Measurements from ENCODE around the gene ATRN.

ATRN gene

DNA sequence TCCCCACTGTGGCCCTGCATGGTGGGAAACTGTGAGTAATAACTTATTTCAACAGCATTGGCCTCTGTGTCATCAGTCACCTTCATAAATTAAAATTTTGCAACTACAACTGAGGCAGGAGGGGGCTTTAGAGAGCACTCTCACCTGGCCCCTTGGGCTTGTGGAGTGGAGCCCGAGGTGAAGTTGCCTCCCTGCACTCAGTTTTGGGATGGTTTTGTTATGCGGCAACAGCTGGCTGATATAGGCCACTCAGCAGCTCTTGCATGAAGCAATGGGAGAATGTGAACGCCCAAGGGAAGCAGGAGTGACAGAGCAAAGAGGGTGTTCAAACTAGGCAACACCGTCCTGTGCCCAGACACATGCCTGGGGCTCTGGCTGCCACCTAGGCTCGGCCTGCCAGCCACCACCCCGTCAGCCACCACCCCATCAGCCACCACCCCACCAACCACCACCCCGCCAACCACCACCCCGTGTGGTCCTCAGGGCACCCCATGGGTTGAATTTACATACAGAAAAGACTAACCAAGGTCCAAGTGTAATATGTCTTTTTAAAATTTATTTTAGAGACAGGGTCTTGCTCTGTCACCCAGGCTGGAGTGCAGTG lies 196.7 kb downstream of the ATRN start:
- H4K12ac ChIP-seq (ENCODE audit: low read depth, low read length) = no peak overlapping the region
- no peak overlapping the region for H3K18ac ChIP-seq (ENCODE audit: low read length)
- H2AFZ ChIP-seq (ENCODE audit: insufficient read depth, low read length, poor library complexity) = no peak overlapping the region
- H3K23ac ChIP-seq (ENCODE audit: low read length) = no peak overlapping the region
- no peaks in the 10 kb centered on the region for H3K79me2 ChIP-seq (ENCODE audit: control insufficient read depth, insufficient read depth, low read length, poor library complexity)
- no peak overlapping the region for H3K27ac ChIP-seq (ENCODE audit: low read depth, low read length)
- DNase-seq = peak in 1 of 2 donors; percentile 17
- no peak overlapping the region for H3K9ac ChIP-seq (ENCODE audit: low read length)
- H2BK120ac ChIP-seq (ENCODE audit: insufficient read depth, low read length, poor library complexity) = no peak overlapping the region
- no peaks in the 10 kb centered on the region for H3K79me1 ChIP-seq (ENCODE audit: low read length)
- H4K8ac ChIP-seq (ENCODE audit: low read depth, low read length) = no peak overlapping the region
- no peak overlapping the region for H2BK5ac ChIP-seq (ENCODE audit: low read depth, low read length, poor library complexity)
- H2BK12ac ChIP-seq (ENCODE audit: low read length) = no peak overlapping the region
- H3K36me3 ChIP-seq (ENCODE audit: control insufficient read depth in 1 of 2, insufficient read depth in 2 of 2, low read length in 2 of 2) = peaks cover 0 to 2% of the 10 kb centered on the region in 2 experiments
- H3K14ac ChIP-seq (ENCODE audit: low read length) = no peak overlapping the region
- peaks cover 9% of the 10 kb centered on the region for H3K27me3 ChIP-seq (ENCODE audit: insufficient read depth, low read length)
- no peak overlapping the region for H3K4me2 ChIP-seq (ENCODE audit: low read length)
- no peaks in the 10 kb centered on the region for H3K4me1 ChIP-seq (ENCODE audit: control insufficient read depth in 1 of 2, insufficient read depth in 2 of 2, low read length in 2 of 2)
- no peak overlapping the region for H2AK5ac ChIP-seq (ENCODE audit: low read length)
- no peak overlapping the region for H3K4ac ChIP-seq (ENCODE audit: low read depth, low read length)
- H3K9me3 ChIP-seq (ENCODE audit: insufficient read depth, low read depth, low read length) = peaks cover 2% of the 10 kb centered on the region
- no peak overlapping the region for H3K4me3 ChIP-seq (ENCODE audit: low read depth, low read length)
- WGBS (ENCODE audit: extremely low coverage, insufficient coverage, insufficient read length) = no CpG with 5 or more reads among the region's 8 CpGs
- no peak overlapping the region for H4K91ac ChIP-seq (ENCODE audit: low read depth, low read length)

DNA sequence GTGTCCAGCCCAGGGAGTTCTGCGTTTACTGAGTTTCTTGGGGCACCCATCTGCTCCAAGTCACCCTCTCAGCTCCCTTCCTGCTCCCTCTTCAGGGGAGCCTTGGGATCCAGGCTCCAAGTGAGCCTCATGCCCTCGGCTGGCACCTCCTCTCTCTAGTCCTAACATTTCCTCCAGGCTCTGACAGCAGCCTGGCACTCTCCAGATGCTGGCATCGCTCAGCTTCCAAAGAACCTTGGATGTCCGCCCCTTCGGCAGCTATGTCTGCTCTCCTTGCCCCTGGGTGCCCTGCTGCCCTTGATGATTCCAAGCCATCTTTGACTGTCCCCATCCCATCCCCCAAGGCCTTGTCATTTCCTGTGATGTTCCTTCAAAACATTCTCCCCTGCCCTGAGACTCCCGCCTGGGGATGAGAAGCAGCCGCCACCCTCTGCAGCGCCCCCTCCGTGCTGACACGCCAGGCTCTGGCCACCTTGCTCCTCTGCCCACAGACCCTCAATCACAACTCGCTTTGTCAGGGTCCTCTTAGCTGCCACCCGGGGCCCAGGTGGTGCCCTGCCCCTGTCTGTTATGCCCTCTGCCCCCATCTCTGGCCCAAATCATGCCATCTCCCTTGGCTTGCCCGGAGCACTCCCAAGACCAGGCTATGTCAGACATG lies 199.0 kb downstream of the ATRN start:
- WGBS (ENCODE audit: extremely low coverage, insufficient coverage, insufficient read length) = no CpG with 5 or more reads among the region's 13 CpGs
- Histone ChIP-seq H3K79me2 (ENCODE audit: control insufficient read depth, insufficient read depth, low read length, poor library complexity) (no peaks in the 10 kb centered on the region), H2BK120ac (ENCODE audit: insufficient read depth, low read length, poor library complexity) (no peak overlapping the region), H3K27ac (ENCODE audit: low read depth, low read length) (no peak overlapping the region), H3K4ac (ENCODE audit: low read depth, low read length) (no peak overlapping the region), H3K4me2 (ENCODE audit: low read length) (no peak overlapping the region), H4K91ac (ENCODE audit: low read depth, low read length) (no peak overlapping the region), H3K4me1 (ENCODE audit: control insufficient read depth in 1 of 2, insufficient read depth in 2 of 2, low read length in 2 of 2) (no peaks in the 10 kb centered on the region), H2BK12ac (ENCODE audit: low read length) (no peak overlapping the region), H2AK5ac (ENCODE audit: low read length) (no peak overlapping the region), H3K9ac (ENCODE audit: low read length) (no peak overlapping the region), H3K27me3 (ENCODE audit: insufficient read depth, low read length) (peaks cover 14% of the 10 kb centered on the region), H4K8ac (ENCODE audit: low read depth, low read length) (no peak overlapping the region), H3K36me3 (ENCODE audit: control insufficient read depth in 1 of 2, insufficient read depth in 2 of 2, low read length in 2 of 2) (peaks cover 4 to 5% of the 10 kb centered on the region in 2 experiments), H3K18ac (ENCODE audit: low read length) (no peak overlapping the region), H3K4me3 (ENCODE audit: low read depth, low read length) (no peak overlapping the region), H2BK5ac (ENCODE audit: low read depth, low read length, poor library complexity) (no peak overlapping the region), H3K9me3 (ENCODE audit: insufficient read depth, low read depth, low read length) (peaks cover 2% of the 10 kb centered on the region), H3K79me1 (ENCODE audit: low read length) (no peaks in the 10 kb centered on the region), H3K14ac (ENCODE audit: low read length) (no peak overlapping the region), H4K12ac (ENCODE audit: low read depth, low read length) (no peak overlapping the region), H2AFZ (ENCODE audit: insufficient read depth, low read length, poor library complexity) (no peak overlapping the region), H3K23ac (ENCODE audit: low read length) (no peak overlapping the region)
- DNase-seq = no peak

DNA sequence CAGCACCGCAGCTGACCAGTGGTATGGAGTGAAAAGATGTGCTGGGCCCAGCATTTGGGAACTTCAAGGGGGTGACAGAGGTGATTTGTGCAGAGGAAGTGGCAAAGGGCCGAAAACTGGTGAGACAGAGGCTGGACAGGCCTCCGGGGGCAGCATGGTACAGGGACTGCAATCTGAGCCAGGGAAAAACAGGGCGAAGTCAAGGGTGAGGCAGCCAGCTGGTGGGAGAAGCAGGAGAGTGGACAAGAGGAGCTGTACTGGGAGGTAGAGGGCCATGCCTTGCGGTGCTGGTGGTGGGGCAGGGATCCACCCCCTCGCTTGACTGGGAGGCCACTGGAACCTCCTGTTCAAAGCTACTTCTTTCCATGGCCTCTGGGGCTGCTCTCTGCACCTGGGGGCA lies 199.7 kb downstream of the ATRN start:
- Histone ChIP-seq H3K27ac (ENCODE audit: low read depth, low read length) (no peak overlapping the region), H3K4me2 (ENCODE audit: low read length) (no peak overlapping the region), H3K36me3 (ENCODE audit: control insufficient read depth in 1 of 2, insufficient read depth in 2 of 2, low read length in 2 of 2) (peaks cover 4 to 5% of the 10 kb centered on the region in 2 experiments), H3K4ac (ENCODE audit: low read depth, low read length) (no peak overlapping the region), H2AK5ac (ENCODE audit: low read length) (no peak overlapping the region), H3K18ac (ENCODE audit: low read length) (no peak overlapping the region), H3K9me3 (ENCODE audit: insufficient read depth, low read depth, low read length) (peaks cover 2% of the 10 kb centered on the region), H3K23ac (ENCODE audit: low read length) (no peak overlapping the region), H3K9ac (ENCODE audit: low read length) (no peak overlapping the region), H4K12ac (ENCODE audit: low read depth, low read length) (no peak overlapping the region), H4K91ac (ENCODE audit: low read depth, low read length) (no peak overlapping the region), H2BK120ac (ENCODE audit: insufficient read depth, low read length, poor library complexity) (no peak overlapping the region), H3K79me1 (ENCODE audit: low read length) (no peaks in the 10 kb centered on the region), H2BK12ac (ENCODE audit: low read length) (no peak overlapping the region), H2BK5ac (ENCODE audit: low read depth, low read length, poor library complexity) (no peak overlapping the region), H3K79me2 (ENCODE audit: control insufficient read depth, insufficient read depth, low read length, poor library complexity) (no peaks in the 10 kb centered on the region), H3K14ac (ENCODE audit: low read length) (no peak overlapping the region), H3K27me3 (ENCODE audit: insufficient read depth, low read length) (peaks cover 14% of the 10 kb centered on the region), H4K8ac (ENCODE audit: low read depth, low read length) (no peak overlapping the region), H2AFZ (ENCODE audit: insufficient read depth, low read length, poor library complexity) (no peak overlapping the region), H3K4me1 (ENCODE audit: control insufficient read depth in 1 of 2, insufficient read depth in 2 of 2, low read length in 2 of 2) (no peaks in the 10 kb centered on the region), H3K4me3 (ENCODE audit: low read depth, low read length) (no peak overlapping the region)
- WGBS (ENCODE audit: extremely low coverage, insufficient coverage, insufficient read length) = no CpG with 5 or more reads among the region's 6 CpGs
- no peak for DNase-seq

DNA sequence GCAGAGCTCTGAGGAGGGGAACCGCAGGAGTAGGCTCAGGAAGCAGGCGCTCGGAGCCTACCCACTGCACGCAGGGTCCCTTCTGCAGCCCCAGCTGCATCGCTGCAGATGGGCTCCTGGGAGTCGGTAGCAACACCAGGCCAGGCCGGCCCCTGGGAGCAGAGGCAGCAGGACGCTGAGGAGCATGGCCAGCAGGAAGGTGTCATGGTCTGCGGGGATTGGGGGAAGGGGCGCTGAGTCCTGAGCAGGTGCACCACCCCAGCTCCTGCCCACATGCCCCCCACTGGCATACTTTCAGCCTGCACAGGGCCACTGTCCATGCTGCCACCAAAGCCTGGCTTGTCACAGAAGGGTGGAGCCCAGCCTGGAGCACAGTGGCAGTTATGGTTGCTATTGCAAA lies 200.1 kb downstream of the ATRN start:
- no peak for DNase-seq
- H3K27ac ChIP-seq (ENCODE audit: low read depth, low read length) = no peak overlapping the region
- no peak overlapping the region for H3K4me2 ChIP-seq (ENCODE audit: low read length)

More for the DNA sequence above, 200.1 kb downstream of the ATRN start:
- Histone ChIP-seq H3K9me3 (ENCODE audit: insufficient read depth, low read depth, low read length) (peaks cover 2% of the 10 kb centered on the region), H3K4me1 (ENCODE audit: control insufficient read depth in 1 of 2, insufficient read depth in 2 of 2, low read length in 2 of 2) (no peaks in the 10 kb centered on the region), H3K79me1 (ENCODE audit: low read length) (no peaks in the 10 kb centered on the region), H4K8ac (ENCODE audit: low read depth, low read length) (no peak overlapping the region), H2AFZ (ENCODE audit: insufficient read depth, low read length, poor library complexity) (no peak overlapping the region), H3K79me2 (ENCODE audit: control insufficient read depth, insufficient read depth, low read length, poor library complexity) (no peaks in the 10 kb centered on the region), H3K4me3 (ENCODE audit: low read depth, low read length) (peak overlapping the region; percentile 44), H3K36me3 (ENCODE audit: control insufficient read depth in 1 of 2, insufficient read depth in 2 of 2, low read length in 2 of 2) (peaks cover 4 to 5% of the 10 kb centered on the region in 2 experiments), H3K23ac (ENCODE audit: low read length) (no peak overlapping the region), H2BK120ac (ENCODE audit: insufficient read depth, low read length, poor library complexity) (no peak overlapping the region), H3K27me3 (ENCODE audit: insufficient read depth, low read length) (peaks cover 14% of the 10 kb centered on the region), H3K14ac (ENCODE audit: low read length) (no peak overlapping the region), H2BK12ac (ENCODE audit: low read length) (no peak overlapping the region), H3K18ac (ENCODE audit: low read length) (no peak overlapping the region), H4K91ac (ENCODE audit: low read depth, low read length) (no peak overlapping the region), H3K4ac (ENCODE audit: low read depth, low read length) (no peak overlapping the region), H3K9ac (ENCODE audit: low read length) (no peak overlapping the region), H2AK5ac (ENCODE audit: low read length) (no peak overlapping the region), H2BK5ac (ENCODE audit: low read depth, low read length, poor library complexity) (no peak overlapping the region), H4K12ac (ENCODE audit: low read depth, low read length) (no peak overlapping the region)
- no CpG with 5 or more reads among the region's 10 CpGs for WGBS (ENCODE audit: extremely low coverage, insufficient coverage, insufficient read length)
